ENCODE results near the gene SOCS3. TPM values are rescaled to one million over a fixed set of nuclear protein-coding genes. Genes with fewer than 3 reads are reported as not detected.

The SOCS3 gene
- total and polyA plus RNA-seq, 10 of the 15 experiments (the other 5 are each of a cell fraction or from before 2014, with no cell fraction given): 0.05 to 3.9 (median 1.0) TPM

GRCh38 chr17:78362232-78362631 is 2.4 kb upstream of the SOCS3 start:
- H3K27me3 ChIP-seq (replicated peaks in 1 of 2; ENCODE audit: control insufficient read depth in 2 of 2, insufficient read depth in 2 of 2, low read length in 1 of 2): 0 out of 4 replicates have a peak, but pooled peaks cover 0 to 5% of the 10 kb centered on the region in 2 experiments
- H2AFZ ChIP-seq (ENCODE audit: control insufficient read depth, low read depth, low read length): no peak overlapping the region
- ChIA-PET SMC1A (ENCODE audit: uncharacterized antibody, unreplicated experiment) (interaction anchor here (6.1 kb wide), 1 partner anchor 61 kb away, joined by 26 read pairs; no protein-coding TSS in a partner anchor), CTCF (interaction anchor here (0.6 to 6.6 kb wide), 9 partner anchors 10 to 111 kb away, joined by 3 to 96 read pairs (median 5); no protein-coding TSS in a partner anchor), RAD21 (ENCODE audit: unreplicated experiment) (interaction anchor here (0.7 to 5.3 kb wide), 7 partner anchors 21 to 1150 kb away, joined by 3 to 52 read pairs (median 4); no protein-coding TSS in a partner anchor), POLR2A (interaction anchor here (0.6 to 1.2 kb wide), 4 partner anchors 14 to 1038 kb away, joined by 3 to 4 read pairs (median 3); no protein-coding TSS in a partner anchor)
- ATAC-seq: no peak
- peaks cover 5% of the 10 kb centered on the region for H3K79me2 ChIP-seq (ENCODE audit: control insufficient read depth, insufficient read depth, low read length)
- peaks cover 31% of the 10 kb centered on the region for H3K4me1 ChIP-seq (ENCODE audit: control insufficient read depth, insufficient read depth, low read length)
- no peak overlapping the region for H3K4me3 ChIP-seq
- no peak for FAIRE-seq
- H3K36me3 ChIP-seq (ENCODE audit: control insufficient read depth in 2 of 2, insufficient read depth in 2 of 2, low read length in 1 of 2): no peaks in the 10 kb centered on the region; a peak in 1 of 4 replicates
- H3K4me2 ChIP-seq (ENCODE audit: control insufficient read depth, insufficient read depth): no peak overlapping the region
- TF ChIP-seq NRF1 (conservative IDR thresholded peaks at IDR 0.05; ENCODE audit: low read depth, low read length) (no peak), IRF4 (IDR thresholded peaks at IDR 0.05; ENCODE audit: low read depth, low read length) (no peak), NR2C1 (IDR thresholded peaks at IDR 0.05) (no peak), BRCA1 (IDR thresholded peaks at IDR 0.05; ENCODE audit: low read depth, low read length) (no peak), SMARCA5 (IDR thresholded peaks at IDR 0.05) (no peak), CHD4 (IDR thresholded peaks at IDR 0.05) (no peak), CBX3 (IDR thresholded peaks at IDR 0.05; ENCODE audit: borderline replicate concordance, low read depth) (no peak), ZBTB4 (CRISPR knock-in tag; IDR thresholded peaks at IDR 0.05) (no peak), MTA2 (IDR thresholded peaks at IDR 0.05; ENCODE audit: low read depth) (no peak)
- no TSS peak for BruUV-seq (replicated peaks)
- H3K27ac ChIP-seq (ENCODE audit: control insufficient read depth, insufficient read depth): no peak overlapping the region
- 80% methylated on average over 4 of the region's 5 CpGs for WGBS (ENCODE audit: insufficient coverage, insufficient replicate concordance, low lambda C conversion rate, missing lambda C conversion rate)
- no peaks in the 10 kb centered on the region for H4K20me1 ChIP-seq (ENCODE audit: control insufficient read depth, insufficient read depth)
- no peak overlapping the region for H3K9ac ChIP-seq (ENCODE audit: control insufficient read depth, insufficient read depth, low read length)
- H3K9me3 ChIP-seq (replicated peaks; ENCODE audit: control insufficient read depth, insufficient read depth, low read length): no peaks in the 10 kb centered on the region
- in situ Hi-C loops (cut with MboI) (loop anchor here (5.0 kb wide), 1 partner anchor 60 kb away; no protein-coding TSS in a partner anchor), intact Hi-C loops (cut with micrococcal nuclease; ENCODE audit: unreplicated experiment) (no loop called here)
- no peak for DNase-seq (ENCODE audit: low read depth, low spot score)
